Activated B cell treated with CpG ODN at 0.5 μM for 24 hours (primary cell): ENCODE measurements around the gene DUSP21. TPM values are rescaled to one million over a fixed set of nuclear protein-coding genes. Genes with fewer than 3 reads are reported as not detected.

ENCODE experiments used
- ATAC-seq: fragments of 200-7000 bp; cut with Tn5 transposase; one replicate; pipeline ENCODE4 v1.10.0; 2021; ENCODE audit warnings: low read depth, mild to moderate bottlenecking, moderate library complexity
- CTCF ChIA-PET: fragments of 350-600 bp; sonication (Branson Sonifier 250); formaldehyde crosslinking; loops from one replicate; lab custom pipeline; 2021; ENCODE audit warnings: antibody characterized with exemption; lab: Charles Lee
- POLR2A ChIA-PET: fragments of 350-600 bp; sonication (Branson Sonifier 250); formaldehyde crosslinking; loops from one replicate; lab custom pipeline; 2021; ENCODE audit warnings: antibody characterized with exemption; lab: Charles Lee
- DNase-seq: peaks from one replicate; pipeline ENCODE4 v3.0.0; 2022
- H3K27ac Mint-ChIP-seq: one replicate; pipeline ENCODE4 v1.8.0; 2020; ENCODE audit warnings: mixed read lengths
- H3K27me3 Mint-ChIP-seq: one replicate; pipeline ENCODE4 v1.8.0; 2021; ENCODE audit warnings: mixed read lengths
- H3K36me3 Mint-ChIP-seq: one replicate; pipeline ENCODE4 v1.8.0; 2021; ENCODE audit warnings: low read depth, mixed read lengths
- H3K4me1 Mint-ChIP-seq: one replicate; pipeline ENCODE4 v1.8.0; 2021; ENCODE audit warnings: mixed read lengths
- H3K4me3 Mint-ChIP-seq: one replicate; pipeline ENCODE4 v1.8.0; 2020; ENCODE audit warnings: mild to moderate bottlenecking, mixed read lengths
- H3K9me3 Mint-ChIP-seq: one replicate; pipeline ENCODE4 v1.8.0; 2020; ENCODE audit warnings: mixed read lengths
- CTCF ChIP-seq: fragments of 200-600 bp; IDR thresholded peaks from one replicate; pipeline ENCODE4 v1.8.0; 2022; ENCODE audit warnings: antibody characterized with exemption, mild to moderate bottlenecking
- intact Hi-C: fragments of 100-400 bp; cut with micrococcal nuclease; formaldehyde crosslinking; loops from one replicate; pipeline ENCODE4 v1.15.1; 2024
- total RNA-seq: library from RNA; stranded (reverse); gene quantifications from 2 replicates; pipeline ENCODE4 v1.2.3, GENCODE V29; 2022

The DUSP21 gene
- total RNA-seq, 1 donor from 2014 or later, result not detected

DNA sequence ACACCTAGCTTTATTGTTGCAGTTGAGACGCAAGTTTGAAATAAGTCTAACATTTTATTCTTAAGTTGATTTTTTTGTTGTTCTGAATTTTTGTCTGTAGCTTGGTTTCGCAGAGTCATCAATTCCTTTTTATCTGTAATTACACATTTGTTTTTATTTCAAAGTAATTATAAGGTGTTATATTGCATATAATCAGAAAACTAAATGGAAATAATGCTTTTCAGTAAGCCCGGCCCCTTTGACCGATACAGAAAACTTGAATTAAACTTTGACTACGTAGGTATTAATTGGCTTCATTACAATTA is 31.3 kb downstream of the DUSP21 start:
- Mint-ChIP-seq H3K27ac (peak overlapping the region; percentile 88), H3K27me3 (no peaks in the 10 kb centered on the region), H3K9me3 (no peaks in the 10 kb centered on the region), H3K4me3 (peak overlapping the region; percentile 90), H3K36me3 (peaks cover 3% of the 10 kb centered on the region), H3K4me1 (peaks cover 33% of the 10 kb centered on the region)
- DNase-seq (no peak), ATAC-seq (no peak)
- intact Hi-C loops, result no loop called here
- no peak for TF ChIP-seq CTCF
- ChIA-PET CTCF (no interaction called here), POLR2A (interaction anchor here (0.7 to 1.4 kb wide), 2 partner anchors 7 to 24 kb away, joined by 4 to 7 read pairs; no protein-coding TSS in a partner anchor)

DNA sequence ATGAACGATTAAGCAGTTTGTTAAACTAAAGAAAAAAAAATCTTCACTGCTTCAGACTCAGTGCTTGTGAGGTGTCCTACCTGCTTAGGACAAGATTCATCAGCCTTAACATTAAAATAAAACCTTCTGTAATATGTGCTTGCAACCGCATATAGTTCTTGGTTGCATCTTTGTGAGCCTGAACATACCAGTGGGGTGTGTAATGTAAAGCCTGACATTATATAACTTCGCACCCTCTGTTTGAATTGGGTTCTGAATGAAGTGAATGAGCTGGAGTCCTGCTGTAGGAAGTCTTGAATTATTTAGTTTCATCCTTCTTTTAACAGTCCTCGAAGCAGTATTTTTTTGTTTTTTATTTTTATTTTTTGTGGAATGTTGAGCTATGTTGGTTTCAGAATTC is 32.3 kb downstream of the DUSP21 start:
- POLR2A ChIA-PET, result interaction anchor here (0.8 kb wide), 1 partner anchor 32 kb away, joined by 4 read pairs; no protein-coding TSS in a partner anchor

DNA sequence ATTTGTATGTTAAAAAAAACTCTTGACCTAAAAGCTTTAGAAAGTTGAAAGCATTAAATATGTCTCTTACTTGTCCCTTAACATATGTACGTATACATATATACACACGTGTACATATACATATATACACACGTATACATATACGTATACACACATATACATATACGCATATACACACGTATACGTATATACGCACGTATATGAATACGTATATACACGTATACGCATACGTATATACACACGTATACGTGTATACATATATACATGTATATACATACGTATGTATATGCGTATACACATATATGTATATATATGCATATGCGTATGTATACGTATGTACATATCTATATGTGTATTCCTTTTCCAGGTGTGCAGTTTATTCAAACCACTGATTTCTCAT is 32.9 kb downstream of the DUSP21 start:
- Mint-ChIP-seq H3K27ac (no peak overlapping the region), H3K9me3 (no peaks in the 10 kb centered on the region), H3K36me3 (peaks cover 7% of the 10 kb centered on the region), H3K27me3 (no peaks in the 10 kb centered on the region), H3K4me3 (no peak overlapping the region), H3K4me1 (peaks cover 38% of the 10 kb centered on the region)
- intact Hi-C loops, result no loop called here
- TF ChIP-seq CTCF, result no peak
- ChIA-PET CTCF (no interaction called here), POLR2A (interaction anchor here (0.6 to 0.8 kb wide), 2 partner anchors 22 to 31 kb away, joined by 3 to 4 read pairs; no protein-coding TSS in a partner anchor)
- DNase-seq (no peak), ATAC-seq (no peak)

More for the DNA sequence above, 32.3 kb downstream of the DUSP21 start:
- peaks cover 5% of the 10 kb centered on the region for H3K36me3 Mint-ChIP-seq
- no peak for DNase-seq
- CTCF ChIA-PET, result no interaction called here
- H3K4me1 Mint-ChIP-seq, result peaks cover 38% of the 10 kb centered on the region
- no peak overlapping the region for H3K4me3 Mint-ChIP-seq
- intact Hi-C loops, result no loop called here
- no peak for TF ChIP-seq CTCF
- no peaks in the 10 kb centered on the region for H3K9me3 Mint-ChIP-seq
- no peaks in the 10 kb centered on the region for H3K27me3 Mint-ChIP-seq
- no peak for ATAC-seq
- peak overlapping the region; percentile 2 for H3K27ac Mint-ChIP-seq

DNA sequence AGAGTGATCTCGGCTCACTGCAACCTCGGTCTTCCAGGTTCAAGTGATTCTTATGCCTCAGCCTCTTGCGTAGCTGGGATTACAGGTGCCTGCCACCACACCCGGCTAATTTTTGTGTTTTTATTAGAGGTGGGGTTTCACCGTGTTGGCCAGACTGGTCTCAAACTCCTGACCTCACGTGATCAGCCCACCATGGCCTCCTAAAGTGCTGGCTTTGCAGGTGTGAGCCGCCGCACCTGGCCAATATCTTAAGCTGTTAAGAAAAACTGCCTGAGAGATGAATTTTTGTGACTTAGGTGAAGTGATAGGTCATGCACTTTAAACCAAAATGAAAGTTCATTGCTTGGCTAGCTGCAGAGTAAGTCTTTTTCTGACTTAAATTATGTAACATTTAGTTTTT is 35.0 kb downstream of the DUSP21 start:
- no peak for TF ChIP-seq CTCF
- no peak for ATAC-seq
- no peak overlapping the region for H3K4me3 Mint-ChIP-seq
- ChIA-PET CTCF (no interaction called here), POLR2A (no interaction called here)
- peaks cover 7% of the 10 kb centered on the region for H3K36me3 Mint-ChIP-seq
- no peaks in the 10 kb centered on the region for H3K27me3 Mint-ChIP-seq
- intact Hi-C loops, result no loop called here
- no peak for DNase-seq
- no peak overlapping the region for H3K27ac Mint-ChIP-seq
- H3K4me1 Mint-ChIP-seq, result peaks cover 45% of the 10 kb centered on the region
- H3K9me3 Mint-ChIP-seq, result no peaks in the 10 kb centered on the region

GRCh38 chrX:44881549-44881948 is 37.7 kb downstream of the DUSP21 start:
- DNase-seq (no peak), ATAC-seq (no peak)
- POLR2A ChIA-PET, result no interaction called here
- CTCF ChIA-PET, result no interaction called here
- H3K27me3 Mint-ChIP-seq, result no peaks in the 10 kb centered on the region
- H3K36me3 Mint-ChIP-seq, result peaks cover 4% of the 10 kb centered on the region
- intact Hi-C loops, result no loop called here
- peaks cover 48% of the 10 kb centered on the region for H3K4me1 Mint-ChIP-seq
- H3K27ac Mint-ChIP-seq, result no peak overlapping the region
- no peaks in the 10 kb centered on the region for H3K9me3 Mint-ChIP-seq
- no peak overlapping the region for H3K4me3 Mint-ChIP-seq
- no peak for TF ChIP-seq CTCF
